HepG2 (cell line): ENCODE results near the gene L2HGDH. TPM values are rescaled to one million over a fixed set of nuclear protein-coding genes. Genes with fewer than 3 reads are reported as not detected.
A peak's percentile ranks its signal among the peaks of the same experiment; 100 is the strongest.

ENCODE experiments used
- ATAC-seq: fragments of 200-7000 bp; cut with Tn5 transposase; 3 replicates; pipeline ENCODE4 v1.9.1; 2020; ENCODE audit warnings: mild to moderate bottlenecking, moderate library complexity
- BruUV-seq: library from RNA; stranded (reverse); fragments of 400-500 nt; replicated peaks from 2 replicates; lab custom pipeline; 2021; lab: Mats Ljungman, UMichigan
- CTCF ChIA-PET: fragments of 300-600 bp; formaldehyde crosslinking; extraction: SDS; loops from one replicate; lab custom pipeline; 2021; ENCODE audit warnings: low total read pairs, inconsistent platforms, low intra/inter-chr PET ratio; lab: Yijun Ruan, JAX
- POLR2A ChIA-PET: fragments of 350-600 bp; sonication (Branson Sonifier 250); formaldehyde crosslinking; loops from one replicate; lab custom pipeline; 2020; ENCODE audit warnings: antibody characterized with exemption, inconsistent platforms; lab: Yijun Ruan, JAX
- DNase-seq: peaks from one replicate; pipeline ENCODE4 v3.0.0-alpha.2; 2015; ENCODE audit warnings: low spot score
- FAIRE-seq: peaks from 3 replicates; lab custom pipeline; 2011; peaks lifted over from hg19 to GRCh38; lab: Jason Lieb, UNC
- H2AFZ ChIP-seq: one replicate; pipeline ENCODE4 v1.6.1; 2011; ENCODE audit warnings: low read length, inconsistent platforms
- H3K27ac ChIP-seq: fragments of 300-600 bp; 3 replicates; pipeline ENCODE4 v1.8.0; 2011; ENCODE audit warnings: mixed run types, mild to moderate bottlenecking, mixed read lengths, low read length, inconsistent platforms; ENCODE audit not compliant: insufficient read depth; ENCODE audit errors: extremely low read length
- H3K27me3 ChIP-seq, 2 experiments: fragments of 200-600 bp in 1 of 2; 2 replicates in 1 of 2; 3 replicates in 1 of 2; pipeline versions ENCODE4 v1.6.0 to v1.8.0; 2011; ENCODE audit warnings: low read length in 2 of 2, mild to moderate bottlenecking in 2 of 2, moderate library complexity in 2 of 2, inconsistent platforms in 1 of 2; ENCODE audit not compliant: insufficient read depth in 2 of 2, control insufficient read depth in 1 of 2
- H3K36me3 ChIP-seq, 2 experiments: fragments of 200-600 bp in 1 of 2; replicated peaks in 1 of 2; 2 replicates in 1 of 2; 3 replicates in 1 of 2; pipeline versions ENCODE4 v1.5.1 to v1.8.0; 2011; ENCODE audit warnings: low read length in 2 of 2, inconsistent platforms in 1 of 2; ENCODE audit not compliant: insufficient read depth in 2 of 2, control insufficient read depth in 1 of 2
- H3K4me1 ChIP-seq: 2 replicates; pipeline ENCODE4 v1.5.1; 2012; ENCODE audit warnings: low read length, inconsistent platforms; ENCODE audit not compliant: insufficient read depth
- H3K4me2 ChIP-seq: 2 replicates; pipeline ENCODE4 v1.6.0; 2011; ENCODE audit warnings: low read depth, low read length, inconsistent platforms
- H3K4me3 ChIP-seq, 3 experiments: fragments of 200-600 bp in 1 of 3; sonication (generic), shearing (Covaris generic) in 1 of 3; replicated peaks in 1 of 3; 2 replicates each; pipeline ENCODE4 v1.5.1; 2011 to 2016; ENCODE audit warnings: low read length in 3 of 3, inconsistent platforms in 2 of 3, low read depth in 2 of 3, mild to moderate bottlenecking in 2 of 3, control low read depth in 1 of 3, mixed read lengths in 1 of 3; ENCODE audit not compliant: insufficient read depth in 1 of 3
- H3K79me2 ChIP-seq: one replicate; pipeline ENCODE4 v1.6.1; 2011; ENCODE audit warnings: low read length, inconsistent platforms; ENCODE audit not compliant: insufficient read depth
- H3K9ac ChIP-seq: 2 replicates; pipeline ENCODE4 v1.6.0; 2011; ENCODE audit warnings: mild to moderate bottlenecking, low read depth, low read length, inconsistent platforms; ENCODE audit not compliant: insufficient read depth
- H3K9me3 ChIP-seq: 2 replicates; pipeline ENCODE4 v1.5.1; 2012; ENCODE audit warnings: mild to moderate bottlenecking, low read length
- H4K20me1 ChIP-seq: 2 replicates; pipeline ENCODE4 v1.6.0; 2011; ENCODE audit warnings: inconsistent platforms, mild to moderate bottlenecking, low read length, moderate library complexity; ENCODE audit not compliant: insufficient read depth
- ARID2 ChIP-seq: sonication (generic); formaldehyde crosslinking; IDR thresholded peaks from 2 replicates; pipeline ENCODE4 v1.8.1; 2022; ENCODE audit warnings: mild to moderate bottlenecking, missing genetic modification reagents, borderline replicate concordance
- CHCHD3 ChIP-seq: sonication (generic); formaldehyde crosslinking; IDR thresholded peaks from 2 replicates; pipeline ENCODE4 v1.8.0; 2022; ENCODE audit warnings: mild to moderate bottlenecking, missing genetic modification reagents, moderate library complexity
- HNF4G ChIP-seq, 2 experiments: sonication (generic) in 1 of 2; formaldehyde crosslinking in 1 of 2; IDR thresholded peaks; 2 replicates each; pipeline versions ENCODE4 v1.4.0 to v1.6.1; 2011 to 2020; ENCODE audit warnings: borderline replicate concordance in 2 of 2, low read depth in 2 of 2, mild to moderate bottlenecking in 2 of 2, low read length in 1 of 2, missing genetic modification reagents in 1 of 2, moderate library complexity in 1 of 2
- MED13 ChIP-seq: sonication (generic); formaldehyde crosslinking; IDR thresholded peaks from 2 replicates; pipeline ENCODE4 v1.5.0; 2020; ENCODE audit warnings: missing genetic modification reagents
- MEIS2 ChIP-seq: sonication (generic); formaldehyde crosslinking; IDR thresholded peaks from 2 replicates; pipeline ENCODE4 v1.9.0; 2021; ENCODE audit warnings: mild to moderate bottlenecking, missing genetic modification reagents
- MTA3 ChIP-seq: sonication (generic); formaldehyde crosslinking; IDR thresholded peaks from 2 replicates; pipeline ENCODE4 v1.4.0; 2020; ENCODE audit warnings: missing genetic modification reagents
- NFKBIZ ChIP-seq: IDR thresholded peaks from 2 replicates; pipeline ENCODE4 v1.6.1; 2018; ENCODE audit warnings: missing genetic modification reagents, missing compliant biosample characterization
- NKX3-1 ChIP-seq: sonication (generic); formaldehyde crosslinking; IDR thresholded peaks from 2 replicates; pipeline ENCODE4 v1.5.0; 2020; ENCODE audit warnings: missing genetic modification reagents
- SIN3A ChIP-seq: IDR thresholded peaks from 2 replicates; pipeline ENCODE4 v1.6.1; 2011; ENCODE audit warnings: low read depth, mild to moderate bottlenecking, control low read depth, low read length, borderline replicate concordance
- SP1 ChIP-seq, 2 experiments: fragments of 450-650 bp in 1 of 2; sonication (generic) in 1 of 2; formaldehyde crosslinking in 1 of 2; IDR thresholded peaks; 2 replicates each; pipeline versions ENCODE4 v1.4.0 to v1.6.1; 2016 to 2020; ENCODE audit warnings: missing genetic modification reagents in 1 of 2
- TMF1 ChIP-seq: sonication (generic); formaldehyde crosslinking; IDR thresholded peaks from 2 replicates; pipeline ENCODE4 v1.8.1; 2022; ENCODE audit warnings: low read depth, missing genetic modification reagents
- TOE1 ChIP-seq: sonication (generic); formaldehyde crosslinking; IDR thresholded peaks from 2 replicates; pipeline ENCODE4 v1.4.0; 2020; ENCODE audit warnings: mild to moderate bottlenecking, missing genetic modification reagents
- ZBTB3 ChIP-seq: sonication (generic); formaldehyde crosslinking; IDR thresholded peaks from 2 replicates; pipeline ENCODE4 v1.4.0; 2020; ENCODE audit warnings: low read depth, mild to moderate bottlenecking, moderate library complexity, missing genetic modification reagents, borderline replicate concordance
- ZNF20 ChIP-seq: sonication (generic); formaldehyde crosslinking; IDR thresholded peaks from 2 replicates; pipeline ENCODE4 v1.4.0; 2020; ENCODE audit warnings: mild to moderate bottlenecking, moderate library complexity, missing genetic modification reagents
- ZNF292 ChIP-seq: sonication (generic); formaldehyde crosslinking; IDR thresholded peaks from 2 replicates; pipeline ENCODE4 v1.8.1; 2022; ENCODE audit warnings: mild to moderate bottlenecking, low read depth, missing genetic modification reagents, borderline replicate concordance
- ZNF746 ChIP-seq: sonication (generic); formaldehyde crosslinking; IDR thresholded peaks from 2 replicates; pipeline ENCODE4 v1.8.0; 2022; ENCODE audit warnings: mild to moderate bottlenecking, missing genetic modification reagents
- ZNF75D ChIP-seq: sonication (generic); formaldehyde crosslinking; IDR thresholded peaks from 2 replicates; pipeline ENCODE4 v1.8.1; 2023; ENCODE audit warnings: missing genetic modification reagents, mild to moderate bottlenecking, borderline replicate concordance
- ZSCAN31 ChIP-seq: sonication (generic); formaldehyde crosslinking; IDR thresholded peaks from 2 replicates; pipeline ENCODE4 v1.5.0; 2020; ENCODE audit warnings: low read depth, mild to moderate bottlenecking, missing genetic modification reagents
- WGBS: methylation state at CpG from one replicate; pipeline ENCODE4 v1.1.6; 2017; ENCODE audit warnings: low lambda C conversion rate; 5-methylcytosine and 5-hydroxymethylcytosine counted together
- in situ Hi-C: cut with HindIII; loops from 2 replicates; pipeline ENCODE4 v1.10.0; 2017; ENCODE audit warnings: low pct_unique_long_range_greater_than_20kb; ENCODE audit not compliant: extremely low pct_ligation_motif_present
- intact Hi-C: fragments of 100-400 bp; cut with micrococcal nuclease; formaldehyde crosslinking; loops from one replicate; pipeline ENCODE4 v1.10.0; 2022; ENCODE audit not compliant: unreplicated experiment
- polyA plus RNA-seq, 8 experiments: library from polyadenylated mRNA; depleted of rRNA in 3 of 8; stranded (reverse) in 7 of 8; unstranded in 1 of 8; fragments of >200 nt; fragmentation: Illumina TruSeq in 4 of 8; extraction: Trizol in 4 of 8; gene quantifications; 2 replicates each; pipeline versions ENCODE4 v1.2.1 to v1.2.3, GENCODE V29; 2011 to 2016; ENCODE audit warnings: low read depth in 4 of 8, missing spikeins in 1 of 8, mixed read lengths in 1 of 8; ENCODE audit not compliant: insufficient read depth in 1 of 8
- total RNA-seq, 5 experiments: library from RNA; depleted of rRNA; stranded (reverse); fragments of >200 nt; fragmentation: Illumina TruSeq; extraction: Trizol; gene quantifications; 2 replicates each; pipeline ENCODE4 v1.2.3, GENCODE V29; 2016; ENCODE audit warnings: low read depth in 1 of 5
- TF ChIP-seq, protein P1 (sequence below), 2 experiments: IDR thresholded peaks; 2 replicates each; pipeline ENCODE4 v1.6.1; 2011 to 2012; ENCODE audit warnings: low read length in 2 of 2, borderline replicate concordance in 1 of 2, low read depth in 1 of 2, mild to moderate bottlenecking in 1 of 2, moderate library complexity in 1 of 2
- TF ChIP-seq, protein P2 (sequence below): sonication (generic); formaldehyde crosslinking; IDR thresholded peaks from 2 replicates; pipeline ENCODE4 v1.8.1; 2023; ENCODE audit warnings: mild to moderate bottlenecking, missing genetic modification reagents

L2HGDH gene
- total and polyA plus RNA-seq, 2 of the 13 experiments (the other 11 are each of a cell fraction or from before 2014, with no cell fraction given) = 3.3 to 5.0 TPM

DNA sequence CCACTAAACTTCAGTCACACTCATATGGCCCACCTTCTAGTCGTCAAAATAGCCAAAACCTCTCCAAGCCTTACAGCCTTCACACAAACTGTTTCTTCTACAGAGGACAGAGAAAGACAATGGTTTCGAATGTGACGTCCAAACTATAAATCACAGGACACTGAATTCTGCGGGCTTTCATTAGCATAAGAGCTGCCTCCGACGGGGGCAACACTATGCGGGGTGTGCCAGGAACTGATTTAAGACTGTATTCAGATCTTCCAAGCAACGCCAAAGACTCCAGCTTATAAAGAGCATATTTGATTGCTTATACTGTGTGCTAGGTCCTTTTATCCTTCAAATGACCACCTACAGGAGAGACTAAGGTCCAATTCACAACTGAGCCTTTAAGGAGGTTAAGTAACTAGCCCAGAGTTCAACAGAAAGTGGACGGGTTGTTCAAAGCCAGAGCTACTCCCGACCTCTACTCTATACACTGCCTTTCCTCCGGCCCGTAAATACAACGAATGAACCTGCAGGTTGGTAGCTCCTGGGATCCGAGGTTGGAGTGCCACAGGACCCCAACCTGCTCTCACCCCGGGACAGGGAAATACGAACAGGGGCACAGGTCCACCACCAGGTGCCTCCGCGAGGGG lies 575 bp downstream of the L2HGDH start:
- Histone ChIP-seq H3K4me1 (peaks cover 22% of the 10 kb centered on the region), H3K27ac (peak overlapping the region; percentile 92), H3K4me3 (peak overlapping the region; percentile 72 to 86 (median 83)), H2AFZ (peak overlapping the region; percentile 88), H3K79me2 (peaks cover 17% of the 10 kb centered on the region), H3K9ac (peak overlapping the region; percentile 78), H3K9me3 (no peaks in the 10 kb centered on the region), H3K36me3 (no peaks in the 10 kb centered on the region), H4K20me1 (no peaks in the 10 kb centered on the region), H3K27me3 (no peaks in the 10 kb centered on the region; a peak in 1 of 5 replicates), H3K4me2 (peak overlapping the region; percentile 97)
- TSS peak; percentile 90 for BruUV-seq
- in situ Hi-C loops = no loop called here
- intact Hi-C loops = no loop called here
- WGBS = 2% methylated on average over 14 of the region's 18 CpGs
- POLR2A ChIA-PET = interaction anchor here (0.9 to 2.2 kb wide), 6 partner anchors 8 to 419 kb away, joined by 3 to 27 read pairs (median 3); partner anchors contain the start of genes ARF6 and VCPKMT
- FAIRE-seq (no peak), DNase-seq (peak; percentile 5), ATAC-seq (peak; percentile 4)
- CTCF ChIA-PET = no interaction called here
- TF ChIP-seq ARID2 (CRISPR knock-in tag) (no peak), CHCHD3 (CRISPR knock-in tag) (0 out of 2 replicates have a peak, but pooled peaks have one; percentile 7), SP1 (IDR thresholded peaks at IDR 0.05) (no peak), SP1 (CRISPR knock-in tag; IDR thresholded peaks at IDR 0.05) (no peak), TOE1 (CRISPR knock-in tag) (no peak), NFKBIZ (no peak), ZBTB3 (CRISPR knock-in tag) (peak; percentile 7; the same call in 1 of the 2 replicates), HNF4G (IDR thresholded peaks at IDR 0.05; ENCODE audit: borderline replicate concordance, low read depth, low read length) (no peak), HNF4G (CRISPR knock-in tag; IDR thresholded peaks at IDR 0.05; ENCODE audit: borderline replicate concordance, low read depth) (0 out of 2 replicates have a peak, but pooled peaks have one; percentile 55), ZNF20 (CRISPR knock-in tag) (no peak), NKX3-1 (CRISPR knock-in tag) (peak; percentile 14; the same call in 1 of the 2 replicates), MED13 (CRISPR knock-in tag) (no peak; the same call in 1 of the 2 replicates), ZSCAN31 (no peak), ZNF292 (CRISPR knock-in tag) (0 out of 2 replicates have a peak, but pooled peaks have one; percentile 22), ZNF75D (CRISPR knock-in tag) (no peak), SIN3A (0 out of 2 replicates have a peak, but pooled peaks have one; percentile 1), TMF1 (0 out of 2 replicates have a peak, but pooled peaks have one; percentile 2), MEIS2 (no peak), MTA3 (no peak), ZNF746 (no peak)
- TF ChIP-seq, protein P1, sequence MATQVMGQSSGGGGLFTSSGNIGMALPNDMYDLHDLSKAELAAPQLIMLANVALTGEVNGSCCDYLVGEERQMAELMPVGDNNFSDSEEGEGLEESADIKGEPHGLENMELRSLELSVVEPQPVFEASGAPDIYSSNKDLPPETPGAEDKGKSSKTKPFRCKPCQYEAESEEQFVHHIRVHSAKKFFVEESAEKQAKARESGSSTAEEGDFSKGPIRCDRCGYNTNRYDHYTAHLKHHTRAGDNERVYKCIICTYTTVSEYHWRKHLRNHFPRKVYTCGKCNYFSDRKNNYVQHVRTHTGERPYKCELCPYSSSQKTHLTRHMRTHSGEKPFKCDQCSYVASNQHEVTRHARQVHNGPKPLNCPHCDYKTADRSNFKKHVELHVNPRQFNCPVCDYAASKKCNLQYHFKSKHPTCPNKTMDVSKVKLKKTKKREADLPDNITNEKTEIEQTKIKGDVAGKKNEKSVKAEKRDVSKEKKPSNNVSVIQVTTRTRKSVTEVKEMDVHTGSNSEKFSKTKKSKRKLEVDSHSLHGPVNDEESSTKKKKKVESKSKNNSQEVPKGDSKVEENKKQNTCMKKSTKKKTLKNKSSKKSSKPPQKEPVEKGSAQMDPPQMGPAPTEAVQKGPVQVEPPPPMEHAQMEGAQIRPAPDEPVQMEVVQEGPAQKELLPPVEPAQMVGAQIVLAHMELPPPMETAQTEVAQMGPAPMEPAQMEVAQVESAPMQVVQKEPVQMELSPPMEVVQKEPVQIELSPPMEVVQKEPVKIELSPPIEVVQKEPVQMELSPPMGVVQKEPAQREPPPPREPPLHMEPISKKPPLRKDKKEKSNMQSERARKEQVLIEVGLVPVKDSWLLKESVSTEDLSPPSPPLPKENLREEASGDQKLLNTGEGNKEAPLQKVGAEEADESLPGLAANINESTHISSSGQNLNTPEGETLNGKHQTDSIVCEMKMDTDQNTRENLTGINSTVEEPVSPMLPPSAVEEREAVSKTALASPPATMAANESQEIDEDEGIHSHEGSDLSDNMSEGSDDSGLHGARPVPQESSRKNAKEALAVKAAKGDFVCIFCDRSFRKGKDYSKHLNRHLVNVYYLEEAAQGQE (IDR thresholded peaks at IDR 0.05; ENCODE audit: borderline replicate concordance in 1 of 2, low read depth in 1 of 2, low read length in 2 of 2) = no peak
- TF ChIP-seq, protein P2, sequence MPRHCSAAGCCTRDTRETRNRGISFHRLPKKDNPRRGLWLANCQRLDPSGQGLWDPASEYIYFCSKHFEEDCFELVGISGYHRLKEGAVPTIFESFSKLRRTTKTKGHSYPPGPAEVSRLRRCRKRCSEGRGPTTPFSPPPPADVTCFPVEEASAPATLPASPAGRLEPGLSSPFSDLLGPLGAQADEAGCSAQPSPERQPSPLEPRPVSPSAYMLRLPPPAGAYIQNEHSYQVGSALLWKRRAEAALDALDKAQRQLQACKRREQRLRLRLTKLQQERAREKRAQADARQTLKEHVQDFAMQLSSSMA = 0 out of 2 replicates have a peak, but pooled peaks have one; percentile 31
